Measurements from ENCODE around the gene AKNA. TPM values are rescaled to one million over a fixed set of nuclear protein-coding genes. Genes with fewer than 3 reads are reported as not detected.

Gene AKNA
- total RNA-seq, 1 experiment from 2014 or later = 3.9 TPM

- no peaks in the 10 kb centered on the region for H3K9me3 Mint-ChIP-seq (ENCODE audit: low read depth, unreplicated experiment)
- no peaks in the 10 kb centered on the region for H3K36me3 Mint-ChIP-seq (ENCODE audit: insufficient read depth, unreplicated experiment)
- H3K27me3 Mint-ChIP-seq (ENCODE audit: unreplicated experiment) = no peaks in the 10 kb centered on the region
- intact Hi-C loops (cut with micrococcal nuclease; ENCODE audit: unreplicated experiment) = no loop called here
- no peak for TF ChIP-seq CTCF (IDR thresholded peaks at IDR 0.05; ENCODE audit: unreplicated experiment)
- H3K4me3 Mint-ChIP-seq (ENCODE audit: low read depth, unreplicated experiment) = no peak overlapping the region
- CTCF ChIA-PET = no interaction called here
- no peak overlapping the region for H3K27ac Mint-ChIP-seq (ENCODE audit: unreplicated experiment)
- no peaks in the 10 kb centered on the region for H3K4me1 Mint-ChIP-seq (ENCODE audit: low read depth, unreplicated experiment)
- BruUV-seq (replicated peaks) = no TSS peak
- no peak for DNase-seq
Measured at GRCh38 chr9:114385397-114386181, 2.2 kb downstream of the AKNA start.

- Mint-ChIP-seq H3K9me3 (ENCODE audit: low read depth, unreplicated experiment) (no peaks in the 10 kb centered on the region), H3K4me3 (ENCODE audit: low read depth, unreplicated experiment) (no peak overlapping the region), H3K4me1 (ENCODE audit: low read depth, unreplicated experiment) (no peaks in the 10 kb centered on the region), H3K27me3 (ENCODE audit: unreplicated experiment) (no peaks in the 10 kb centered on the region), H3K36me3 (ENCODE audit: insufficient read depth, unreplicated experiment) (no peaks in the 10 kb centered on the region), H3K27ac (ENCODE audit: unreplicated experiment) (no peak overlapping the region)
- DNase-seq = no peak
- BruUV-seq (replicated peaks) = no TSS peak
- no peak for TF ChIP-seq CTCF (IDR thresholded peaks at IDR 0.05; ENCODE audit: unreplicated experiment)
- CTCF ChIA-PET = no interaction called here
- intact Hi-C loops (cut with micrococcal nuclease; ENCODE audit: unreplicated experiment) = no loop called here
Measured at GRCh38 chr9:114384836-114385396, 2.9 kb downstream of the AKNA start.

- no peak for TF ChIP-seq CTCF (IDR thresholded peaks at IDR 0.05; ENCODE audit: unreplicated experiment)
- Mint-ChIP-seq H3K4me1 (ENCODE audit: low read depth, unreplicated experiment) (no peaks in the 10 kb centered on the region), H3K9me3 (ENCODE audit: low read depth, unreplicated experiment) (no peaks in the 10 kb centered on the region), H3K36me3 (ENCODE audit: insufficient read depth, unreplicated experiment) (no peaks in the 10 kb centered on the region), H3K27me3 (ENCODE audit: unreplicated experiment) (no peaks in the 10 kb centered on the region), H3K4me3 (ENCODE audit: low read depth, unreplicated experiment) (no peak overlapping the region), H3K27ac (ENCODE audit: unreplicated experiment) (no peak overlapping the region)
- no peak for DNase-seq
- intact Hi-C loops (cut with micrococcal nuclease; ENCODE audit: unreplicated experiment) = no loop called here
- BruUV-seq (replicated peaks) = no TSS peak
- CTCF ChIA-PET = no interaction called here
Measured at GRCh38 chr9:114384341-114384740, 3.4 kb downstream of the AKNA start.

- TF ChIP-seq CTCF (IDR thresholded peaks at IDR 0.05; ENCODE audit: unreplicated experiment) = no peak
- Mint-ChIP-seq H3K27ac (ENCODE audit: unreplicated experiment) (no peak overlapping the region), H3K4me3 (ENCODE audit: low read depth, unreplicated experiment) (no peak overlapping the region), H3K9me3 (ENCODE audit: low read depth, unreplicated experiment) (no peaks in the 10 kb centered on the region), H3K36me3 (ENCODE audit: insufficient read depth, unreplicated experiment) (no peaks in the 10 kb centered on the region), H3K27me3 (ENCODE audit: unreplicated experiment) (no peaks in the 10 kb centered on the region), H3K4me1 (ENCODE audit: low read depth, unreplicated experiment) (no peaks in the 10 kb centered on the region)
- CTCF ChIA-PET = no interaction called here
- intact Hi-C loops (cut with micrococcal nuclease; ENCODE audit: unreplicated experiment) = no loop called here
- no TSS peak for BruUV-seq (replicated peaks)
- DNase-seq = no peak
Measured at GRCh38 chr9:114383521-114384231, 4.1 kb downstream of the AKNA start.

Data from Calu3 (cell line).